IPS-NIHi11 (cell line): ENCODE data around the gene CLEC1B.
A peak's percentile ranks its signal among the peaks of the same experiment; 100 is the strongest.
"Not testable (repeated sequence)": the region's sequence is repeated elsewhere in the genome, so short reads cannot be mapped to it uniquely, and the experiment has no call there.

Experiments used
- DNase-seq: peaks from one replicate; pipeline ENCODE4 v3.0.0; 2012; ENCODE audit warnings: mixed read lengths, low spot score

Gene CLEC1B

GRCh38 chr12:9999016-9999415, at the start of gene CLEC1B:
CLEC1B (minus strand) TSS chr12:9999121; CDS start chr12:9999100, 21 bp downstream.
- no peak for DNase-seq

- no peak for DNase-seq
These were observed 49.6 kb upstream of the CLEC1B start for GRCh38 chr12:10048526-10048925.

GRCh38 chr12:10042167-10042566, 43.2 kb upstream of the CLEC1B start:
- DNase-seq: no peak

GRCh38 chr12:10033783-10034545, 35.0 kb upstream of the CLEC1B start:
- no peak for DNase-seq

- peak; percentile 17 for DNase-seq
These were observed 32.9 kb upstream of the CLEC1B start for GRCh38 chr12:10031771-10032175.

- no peak for DNase-seq
These were observed 32.4 kb upstream of the CLEC1B start for GRCh38 chr12:10031321-10031720.

- no peak for DNase-seq
These were observed 31.5 kb upstream of the CLEC1B start, which contains the start of gene CLEC9A for GRCh38 chr12:10030446-10030845. CLEC9A (plus strand) TSS chr12:10030682; CDS start chr12:10052688, 22,006 bp downstream.

GRCh38 chr12:10027721-10028120, 28.8 kb upstream of the CLEC1B start:
- no peak for DNase-seq

- no peak for DNase-seq
These were observed 28.4 kb upstream of the CLEC1B start for GRCh38 chr12:10027311-10027710.

- DNase-seq: not testable (repeated sequence)
These were observed 27.7 kb upstream of the CLEC1B start for GRCh38 chr12:10026666-10027065.

GRCh38 chr12:10025236-10025635, 26.3 kb upstream of the CLEC1B start:
- DNase-seq: no peak

- DNase-seq: no peak
These were observed 22.4 kb upstream of the CLEC1B start for GRCh38 chr12:10021342-10021741.

- no peak for DNase-seq
These were observed 19.5 kb upstream of the CLEC1B start for GRCh38 chr12:10018386-10018785.

GRCh38 chr12:10016881-10017280, 18.0 kb upstream of the CLEC1B start:
- no peak for DNase-seq

GRCh38 chr12:10015450-10015849, 16.5 kb upstream of the CLEC1B start:
- no peak for DNase-seq

- no peak for DNase-seq
These were observed 13.9 kb upstream of the CLEC1B start for GRCh38 chr12:10012630-10013330.

- no peak for DNase-seq
These were observed 2.4 kb upstream of the CLEC1B start for GRCh38 chr12:10001171-10001776.

- DNase-seq: no peak
These were observed 6.6 kb downstream of the CLEC1B start for GRCh38 chr12:9992296-9992695.

GRCh38 chr12:9991876-9992275, 7.0 kb downstream of the CLEC1B start:
- no peak for DNase-seq

- DNase-seq: no peak
These were observed 18.8 kb downstream of the CLEC1B start for GRCh38 chr12:9980126-9980525.

- DNase-seq: no peak
These were observed 21.0 kb downstream of the CLEC1B start for GRCh38 chr12:9977916-9978315.

- not testable (repeated sequence) for DNase-seq
These were observed 22.3 kb downstream of the CLEC1B start for GRCh38 chr12:9976626-9977025.

GRCh38 chr12:9975614-9976013, 23.3 kb downstream of the CLEC1B start:
- DNase-seq: no peak
